Prostate gland (tissue), 2 donors: Measurements from ENCODE around the gene YIPF7.

Experiments
- POLR2AphosphoS5 ChIP-seq: sonication (generic); formaldehyde crosslinking; IDR thresholded peaks from one replicate; pipeline ENCODE4 v1.6.1; 2017; ENCODE audit warnings: antibody characterized with exemption
- TF ChIP-seq, protein P1 (sequence below), 4 experiments: fragments of 200-600 bp in 2 of 4; fragments of 450-650 bp in 2 of 4; sonication (generic) in 2 of 4; IDR thresholded peaks; 1 replicate in 3 of 4; 2 replicates in 1 of 4; pipeline ENCODE4 v1.5.1; 2016 to 2019; ENCODE audit warnings: antibody characterized with exemption in 4 of 4, mild to moderate bottlenecking in 2 of 4, moderate library complexity in 2 of 4

DNA sequence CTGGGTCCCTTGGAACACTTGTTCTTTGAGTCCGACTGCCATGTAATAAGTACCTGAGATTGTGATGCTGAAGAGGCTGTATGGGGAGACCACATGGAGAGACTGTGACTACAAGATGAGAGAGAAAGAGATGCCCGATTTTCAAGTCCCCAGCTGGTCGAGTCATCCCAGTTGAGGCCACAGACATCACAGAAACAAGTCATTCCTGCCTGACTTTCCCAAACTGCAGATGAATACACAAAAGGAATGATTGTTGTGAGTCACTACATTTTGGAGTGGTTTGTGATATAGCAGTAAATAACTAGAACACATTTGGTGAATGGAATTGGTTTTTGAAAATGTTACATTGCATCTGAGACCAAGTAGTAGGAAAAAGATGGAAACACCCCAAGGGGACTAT is 9.0 kb upstream of the YIPF7 start:
- TF ChIP-seq, protein P1, sequence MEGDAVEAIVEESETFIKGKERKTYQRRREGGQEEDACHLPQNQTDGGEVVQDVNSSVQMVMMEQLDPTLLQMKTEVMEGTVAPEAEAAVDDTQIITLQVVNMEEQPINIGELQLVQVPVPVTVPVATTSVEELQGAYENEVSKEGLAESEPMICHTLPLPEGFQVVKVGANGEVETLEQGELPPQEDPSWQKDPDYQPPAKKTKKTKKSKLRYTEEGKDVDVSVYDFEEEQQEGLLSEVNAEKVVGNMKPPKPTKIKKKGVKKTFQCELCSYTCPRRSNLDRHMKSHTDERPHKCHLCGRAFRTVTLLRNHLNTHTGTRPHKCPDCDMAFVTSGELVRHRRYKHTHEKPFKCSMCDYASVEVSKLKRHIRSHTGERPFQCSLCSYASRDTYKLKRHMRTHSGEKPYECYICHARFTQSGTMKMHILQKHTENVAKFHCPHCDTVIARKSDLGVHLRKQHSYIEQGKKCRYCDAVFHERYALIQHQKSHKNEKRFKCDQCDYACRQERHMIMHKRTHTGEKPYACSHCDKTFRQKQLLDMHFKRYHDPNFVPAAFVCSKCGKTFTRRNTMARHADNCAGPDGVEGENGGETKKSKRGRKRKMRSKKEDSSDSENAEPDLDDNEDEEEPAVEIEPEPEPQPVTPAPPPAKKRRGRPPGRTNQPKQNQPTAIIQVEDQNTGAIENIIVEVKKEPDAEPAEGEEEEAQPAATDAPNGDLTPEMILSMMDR (IDR thresholded peaks at IDR 0.05) = no peak
- TF ChIP-seq POLR2AphosphoS5 = no peak
